WERI-Rb-1 (cell line): Measurements from ENCODE around the gene NAALADL2.

Experiments used
- DNase-seq: peaks from one replicate; pipeline ENCODE4 v3.0.0-alpha.2; 2020
- H3K27ac ChIP-seq: fragments of 250-450 bp; sonication (Bioruptor Pico); 2 replicates; pipeline ENCODE4 v1.5.1; 2020; ENCODE audit warnings: mild to moderate bottlenecking, moderate library complexity
- H3K27me3 ChIP-seq: fragments of 250-450 bp; sonication (Bioruptor Pico); 2 replicates; pipeline ENCODE4 v1.5.1; 2021; ENCODE audit warnings: mild to moderate bottlenecking, low read depth, moderate library complexity; ENCODE audit not compliant: insufficient read depth, severe bottlenecking
- H3K36me3 ChIP-seq: fragments of 250-450 bp; sonication (Bioruptor Pico); 2 replicates; pipeline ENCODE4 v1.5.1; 2020; ENCODE audit warnings: mild to moderate bottlenecking, moderate library complexity
- H3K4me3 ChIP-seq: 2 replicates; pipeline ENCODE4 v1.5.1; 2011; ENCODE audit warnings: low read depth, mild to moderate bottlenecking, control low read depth, low read length
- H3K9me3 ChIP-seq: fragments of 250-450 bp; sonication (Bioruptor Pico); 2 replicates; pipeline ENCODE4 v1.5.1; 2021; ENCODE audit warnings: mild to moderate bottlenecking, moderate library complexity; ENCODE audit not compliant: severe bottlenecking
- CTCF ChIP-seq: IDR thresholded peaks from 2 replicates; pipeline ENCODE4 v1.5.1; 2011; ENCODE audit warnings: low read depth, mild to moderate bottlenecking, control low read depth, inconsistent platforms, low read length

The NAALADL2 gene

GRCh38 chr3:175746308-175746707 is 887.2 kb downstream of the NAALADL2 start:
- H3K9me3 ChIP-seq: no peaks in the 10 kb centered on the region
- H3K27ac ChIP-seq: no peak overlapping the region
- H3K4me3 ChIP-seq: no peak overlapping the region
- H3K27me3 ChIP-seq: no peaks in the 10 kb centered on the region
- no peaks in the 10 kb centered on the region for H3K36me3 ChIP-seq
- DNase-seq: no peak
- no peak for TF ChIP-seq CTCF

- no peak overlapping the region for H3K4me3 ChIP-seq
- no peaks in the 10 kb centered on the region for H3K9me3 ChIP-seq
- no peak overlapping the region for H3K27ac ChIP-seq
- H3K36me3 ChIP-seq: no peaks in the 10 kb centered on the region
- H3K27me3 ChIP-seq: no peaks in the 10 kb centered on the region
- TF ChIP-seq CTCF: no peak
- DNase-seq: no peak
Measured at GRCh38 chr3:175748087-175748730, 889.1 kb downstream of the NAALADL2 start.

- peak; percentile 51 for DNase-seq
- TF ChIP-seq CTCF: no peak
- H3K27ac ChIP-seq: peak overlapping the region; percentile 0; the same call in 1 of the 2 replicates
- no peaks in the 10 kb centered on the region for H3K36me3 ChIP-seq
- no peaks in the 10 kb centered on the region for H3K9me3 ChIP-seq
- no peaks in the 10 kb centered on the region for H3K27me3 ChIP-seq
- H3K4me3 ChIP-seq: no peak overlapping the region; the same call in 1 of the 2 replicates
Measured at GRCh38 chr3:175749981-175750380, 890.8 kb downstream of the NAALADL2 start.

- TF ChIP-seq CTCF: no peak
- Histone ChIP-seq H3K4me3 (no peak overlapping the region), H3K9me3 (no peaks in the 10 kb centered on the region), H3K36me3 (no peaks in the 10 kb centered on the region), H3K27me3 (no peaks in the 10 kb centered on the region), H3K27ac (no peak overlapping the region)
- DNase-seq: no peak
Measured at GRCh38 chr3:175751089-175751488, 892.0 kb downstream of the NAALADL2 start.

- Histone ChIP-seq H3K9me3 (no peaks in the 10 kb centered on the region), H3K27ac (no peak overlapping the region), H3K4me3 (no peak overlapping the region), H3K27me3 (no peaks in the 10 kb centered on the region), H3K36me3 (no peaks in the 10 kb centered on the region)
- no peak for TF ChIP-seq CTCF
- no peak for DNase-seq
Measured at GRCh38 chr3:175763948-175764347, 904.8 kb downstream of the NAALADL2 start.

- H3K4me3 ChIP-seq: no peak overlapping the region
- no peak for DNase-seq
- no peak for TF ChIP-seq CTCF
- H3K9me3 ChIP-seq: no peaks in the 10 kb centered on the region
- no peaks in the 10 kb centered on the region for H3K36me3 ChIP-seq
- H3K27ac ChIP-seq: no peak overlapping the region
- no peaks in the 10 kb centered on the region for H3K27me3 ChIP-seq
Measured at GRCh38 chr3:175764722-175765121, 905.6 kb downstream of the NAALADL2 start.
